H4 (cell line): ENCODE results near the gene TMBIM6. TPM values are rescaled to one million over a fixed set of nuclear protein-coding genes. Genes with fewer than 3 reads are reported as not detected.
"Not testable (repeated sequence)": the region's sequence is repeated elsewhere in the genome, so short reads cannot be mapped to it uniquely, and the experiment has no call there.

Experiments used
- DNase-seq: peaks from one replicate; pipeline ENCODE4 v3.0.0-alpha.2; 2015; ENCODE audit warnings: low spot score
- total RNA-seq: library from RNA; depleted of rRNA; stranded (reverse); fragments of >200 nt; shearing (Covaris generic); gene quantifications from 2 replicates; pipeline ENCODE4 v1.2.3, GENCODE V29; 2014; rRNA removed

The TMBIM6 gene, protein sequence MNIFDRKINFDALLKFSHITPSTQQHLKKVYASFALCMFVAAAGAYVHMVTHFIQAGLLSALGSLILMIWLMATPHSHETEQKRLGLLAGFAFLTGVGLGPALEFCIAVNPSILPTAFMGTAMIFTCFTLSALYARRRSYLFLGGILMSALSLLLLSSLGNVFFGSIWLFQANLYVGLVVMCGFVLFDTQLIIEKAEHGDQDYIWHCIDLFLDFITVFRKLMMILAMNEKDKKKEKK
- total RNA-seq: 554 and 683 TPM in 2 replicates

DNA sequence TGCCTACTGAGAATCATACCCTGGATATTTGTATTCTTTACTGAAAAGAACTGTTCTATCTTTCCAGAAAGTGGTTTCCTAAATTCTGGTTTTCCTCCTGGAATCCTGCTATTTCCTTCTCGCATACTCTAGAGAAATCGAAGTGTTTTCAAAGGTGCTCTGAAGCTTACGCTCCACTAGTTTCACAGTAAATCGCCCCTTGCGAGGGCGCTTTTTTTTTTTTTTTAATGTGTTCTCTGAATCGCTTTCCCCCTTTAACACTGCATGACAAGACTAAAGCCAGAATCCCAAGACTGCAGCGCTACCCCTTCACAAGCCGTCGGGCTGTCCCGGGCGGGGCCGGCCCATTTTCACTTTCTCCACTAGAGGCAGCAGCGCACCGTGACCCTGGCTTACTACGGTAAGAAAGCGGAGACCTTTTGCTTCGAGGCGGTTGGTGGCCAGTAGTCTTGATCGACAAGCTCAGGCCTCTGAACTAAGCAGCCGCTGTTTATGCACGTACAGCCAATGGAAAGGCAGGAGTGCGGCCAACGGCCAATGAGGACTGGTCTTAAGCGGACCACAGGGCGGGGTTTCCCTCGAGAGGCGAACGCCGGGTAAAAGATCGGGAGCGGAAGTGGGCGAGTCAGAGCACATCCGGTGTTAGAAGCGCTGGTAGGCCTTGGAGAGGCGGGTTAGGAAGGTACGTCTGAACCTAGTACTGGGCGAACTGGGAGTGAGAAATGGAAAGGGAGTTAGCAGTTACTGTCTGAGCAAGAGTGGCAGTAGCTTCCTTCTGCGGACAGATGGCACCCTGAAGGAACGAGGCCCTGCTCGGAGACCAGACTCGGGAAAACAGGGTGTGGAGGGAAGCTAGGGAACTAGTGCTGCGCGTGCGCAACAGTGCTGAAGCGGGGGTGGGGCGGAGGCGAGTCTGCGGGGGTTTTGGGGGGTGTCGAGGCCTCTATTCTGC, at the start of gene TMBIM6:
TMBIM6 (plus strand) TSS at position 628 of the 952 bp plus-strand sequence. CDS start 10,937 bp downstream, outside the sequence.
- peak; percentile 100 for DNase-seq

DNA sequence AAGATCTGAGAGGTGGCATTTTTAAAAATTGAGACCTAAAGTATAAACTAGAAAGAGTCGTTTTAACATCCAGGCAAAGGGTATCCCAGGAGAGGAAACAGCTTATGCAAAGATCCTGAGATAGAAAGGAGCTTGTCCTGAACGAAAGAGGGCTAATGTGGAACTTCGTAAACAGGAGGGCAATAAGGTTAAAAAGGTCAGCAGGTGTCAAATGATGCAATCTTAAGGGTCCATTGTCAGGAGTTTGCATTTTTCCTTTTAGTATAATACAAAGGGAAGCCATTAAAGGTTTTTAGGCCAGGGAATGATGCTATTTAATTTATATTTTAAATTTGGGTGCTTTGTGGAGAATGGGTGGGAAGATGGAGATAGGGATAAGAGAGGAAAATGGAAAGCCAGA, 48.5 kb upstream of the TMBIM6 start:
- no peak for DNase-seq

DNA sequence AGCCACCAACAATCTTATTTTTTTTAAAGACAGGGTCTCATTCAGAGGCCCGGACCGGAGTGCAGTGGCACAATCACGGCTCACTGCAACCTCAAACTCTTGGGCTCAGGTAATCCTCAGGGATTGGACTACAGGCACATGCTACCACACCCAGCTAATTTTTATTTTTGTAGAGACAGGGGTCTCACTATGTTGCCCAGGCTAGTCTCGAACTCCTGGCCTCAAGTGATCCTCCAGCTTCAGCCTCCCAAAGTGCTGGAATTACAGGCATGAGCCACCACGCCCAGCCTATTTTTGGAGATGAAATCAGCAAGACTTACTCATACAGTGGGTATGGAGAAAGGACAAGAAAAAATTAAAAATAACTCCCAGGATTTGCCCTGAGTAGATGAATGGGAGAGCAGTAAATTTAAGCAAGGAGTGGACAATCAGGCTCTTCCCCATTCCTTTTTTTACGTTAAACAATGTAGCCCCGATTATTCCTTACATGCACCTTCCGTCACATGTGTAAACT, 47.4 kb upstream of the TMBIM6 start:
- no peak for DNase-seq

DNA sequence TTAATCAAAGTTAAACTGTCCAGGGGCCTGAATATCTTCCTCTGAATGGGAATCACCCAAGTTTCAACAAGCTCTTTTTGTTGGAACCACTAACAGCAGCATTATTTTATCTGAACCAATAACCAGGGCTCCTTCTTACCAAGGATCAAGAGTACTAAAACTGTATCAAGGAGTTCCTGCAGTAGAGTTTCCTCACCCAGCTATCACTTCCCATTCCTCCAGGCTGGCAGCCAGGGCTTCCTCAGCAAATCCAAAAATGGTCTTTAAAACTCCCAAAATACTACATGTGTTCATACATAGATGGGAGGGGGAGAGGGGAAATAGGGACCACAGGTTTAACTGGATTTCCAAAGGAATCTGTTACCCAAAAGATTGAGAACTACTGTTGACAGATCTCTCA, 44.6 kb upstream of the TMBIM6 start:
- no peak for DNase-seq

DNA sequence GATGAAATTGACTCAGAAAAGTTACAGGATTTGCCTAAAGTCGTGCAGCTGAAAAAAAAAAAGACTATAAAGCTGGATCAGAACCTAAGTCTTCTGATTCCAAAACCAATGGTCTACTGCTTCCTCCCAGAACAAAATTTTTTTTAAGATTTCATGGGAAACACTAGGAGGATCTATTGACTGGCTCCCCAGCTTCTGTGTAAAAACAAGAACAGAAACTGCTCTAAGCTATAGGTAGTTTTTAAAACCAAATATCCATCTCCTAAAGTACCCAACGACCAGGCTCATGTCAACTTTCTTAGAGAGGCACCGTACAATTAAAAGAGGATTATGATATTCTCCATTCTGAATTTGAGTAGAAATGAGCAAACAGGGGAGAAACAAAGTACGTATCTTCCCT, 43.5 kb upstream of the TMBIM6 start:
- DNase-seq: no peak

DNA sequence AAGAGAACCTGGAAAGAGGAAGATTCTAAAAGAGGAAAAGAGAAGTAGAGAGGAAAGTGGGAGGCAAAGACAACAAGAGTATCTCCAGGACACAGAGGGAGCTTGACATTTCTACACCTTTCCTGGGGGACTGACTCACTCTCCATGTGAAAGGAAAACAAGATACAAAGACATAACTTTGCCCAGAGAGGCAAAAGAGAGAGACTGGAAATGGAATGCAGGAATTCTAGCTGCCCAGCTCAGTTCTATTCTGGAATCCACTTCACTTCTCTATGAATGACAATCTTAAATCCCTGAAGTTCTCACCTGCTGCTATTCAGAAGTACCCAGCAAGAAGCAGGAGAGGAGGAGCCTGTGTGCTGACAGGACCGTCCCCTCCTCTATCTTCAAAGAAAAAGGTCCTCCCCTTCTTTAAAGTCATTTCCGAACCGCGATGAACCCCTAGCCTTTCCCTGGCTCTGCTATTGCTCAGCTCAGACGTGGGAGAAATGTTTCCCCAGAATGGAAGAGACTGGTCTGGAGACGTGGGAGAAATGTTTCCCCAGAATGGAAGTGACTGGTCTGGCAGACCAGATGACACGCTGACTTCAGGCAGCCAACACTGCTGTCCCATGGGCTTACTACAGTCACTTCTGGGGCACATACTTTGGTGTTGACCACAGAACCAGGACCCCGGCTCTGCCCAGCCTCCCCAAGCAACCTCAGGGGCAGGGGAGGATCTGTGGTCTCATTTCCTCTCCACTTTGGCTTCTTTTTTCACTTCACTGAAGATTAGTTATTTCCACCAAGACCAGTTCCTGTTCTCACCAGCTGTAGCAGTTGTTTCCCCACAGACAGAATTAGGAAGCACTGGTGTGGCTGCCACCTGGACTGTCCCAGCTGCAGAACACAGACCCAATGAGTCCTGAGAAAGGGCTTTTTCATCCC, 42.5 kb upstream of the TMBIM6 start:
- DNase-seq: no peak

DNA sequence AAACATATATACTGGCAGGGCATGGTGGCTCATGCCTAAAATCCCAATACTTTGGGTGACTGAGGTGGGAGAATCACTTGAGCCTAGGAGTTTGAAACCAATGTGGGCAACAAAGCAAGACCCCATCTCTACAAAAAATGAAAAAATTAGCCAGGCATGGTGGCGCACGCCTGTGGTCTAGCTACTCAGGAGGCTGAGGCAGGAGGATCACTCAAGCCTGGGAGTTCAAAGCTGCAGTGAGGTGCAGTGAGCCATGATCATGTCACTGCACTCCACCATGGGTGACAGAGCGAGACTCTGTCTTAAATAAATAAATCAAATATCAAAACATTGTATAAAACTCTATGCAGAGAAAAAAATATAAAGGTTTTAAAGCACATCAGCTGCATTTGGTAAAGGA, 39.3 kb upstream of the TMBIM6 start:
- no peak for DNase-seq

DNA sequence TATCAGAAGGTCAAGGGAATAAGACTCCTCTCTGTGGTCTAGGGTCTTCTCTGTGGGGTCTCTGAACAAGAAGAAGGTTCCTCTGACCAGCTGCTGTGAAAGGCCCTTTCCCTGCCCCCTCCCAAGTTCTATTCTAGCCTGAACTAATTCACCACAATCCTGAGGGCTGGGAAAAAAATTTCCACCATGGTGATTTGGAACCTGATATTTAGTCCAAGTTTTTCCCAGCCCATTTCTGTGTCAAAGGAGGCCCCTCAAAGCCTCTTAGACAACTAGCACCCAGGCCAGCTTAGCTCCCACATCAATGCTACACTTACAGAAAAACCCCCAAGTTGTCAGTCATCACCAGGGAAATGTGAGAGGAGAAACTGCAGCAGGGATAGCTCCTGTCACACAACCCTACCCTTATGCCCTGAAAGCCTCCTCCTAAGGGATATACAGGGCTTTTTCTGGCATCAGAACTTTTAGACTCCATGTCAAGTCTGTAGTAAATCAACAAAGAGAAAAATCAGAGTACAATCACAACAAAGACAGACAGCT, 38.6 kb upstream of the TMBIM6 start:
- DNase-seq: no peak

DNA sequence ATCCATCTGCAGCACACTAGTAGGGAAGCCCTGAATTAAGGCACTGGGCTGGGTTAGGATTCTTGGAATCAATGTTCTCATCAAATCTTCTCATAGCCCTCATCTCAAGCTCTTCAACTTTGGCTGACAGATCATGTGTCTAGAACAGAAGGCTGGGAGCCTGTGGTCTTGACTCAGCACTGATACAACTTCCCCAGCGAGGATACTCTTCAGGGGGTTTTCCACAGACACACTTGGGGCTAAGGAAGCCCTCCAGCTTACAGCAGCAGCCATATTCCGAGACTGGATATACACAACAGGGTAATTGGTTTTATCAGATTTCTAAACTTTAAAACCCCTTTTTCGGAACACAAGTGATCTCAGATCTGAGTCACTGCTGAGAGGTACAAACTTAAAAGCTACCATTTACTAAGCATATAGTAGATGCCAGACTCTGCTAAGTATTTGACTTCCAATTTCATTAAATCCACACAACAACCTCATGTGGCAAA, 37.7 kb upstream of the TMBIM6 start:
- DNase-seq: no peak

DNA sequence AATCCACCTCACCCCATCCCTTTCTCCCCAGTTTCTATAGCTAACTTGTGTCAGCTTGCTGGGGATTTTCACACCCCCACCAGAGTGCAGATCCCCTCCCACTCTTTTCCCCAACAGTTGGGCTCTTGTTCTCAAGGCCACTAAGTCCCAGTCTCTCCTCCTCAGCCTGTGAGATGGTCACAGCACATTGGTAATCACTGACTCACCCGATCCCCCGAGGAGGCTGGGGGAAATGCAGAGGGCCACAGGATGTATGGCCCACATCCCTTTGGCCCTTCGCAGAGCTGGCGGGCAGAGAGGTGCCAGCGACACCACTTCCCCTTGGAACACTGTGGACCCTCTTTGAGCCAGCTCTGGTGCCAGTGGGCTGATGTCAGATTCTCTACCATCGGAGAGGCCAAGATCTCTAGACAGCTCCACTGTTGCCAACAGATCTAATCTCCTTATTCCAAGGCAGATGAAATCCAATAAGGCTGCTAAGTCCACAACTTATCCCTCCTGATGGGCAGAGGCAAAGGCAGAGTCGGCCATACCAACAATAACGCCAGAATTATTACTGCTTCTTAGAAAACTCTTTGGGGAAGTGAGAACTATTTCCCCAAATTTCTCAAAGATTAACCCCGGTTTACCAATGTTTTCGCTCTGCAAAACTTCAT, 35.8 kb upstream of the TMBIM6 start:
- DNase-seq: peak; percentile 53

DNA sequence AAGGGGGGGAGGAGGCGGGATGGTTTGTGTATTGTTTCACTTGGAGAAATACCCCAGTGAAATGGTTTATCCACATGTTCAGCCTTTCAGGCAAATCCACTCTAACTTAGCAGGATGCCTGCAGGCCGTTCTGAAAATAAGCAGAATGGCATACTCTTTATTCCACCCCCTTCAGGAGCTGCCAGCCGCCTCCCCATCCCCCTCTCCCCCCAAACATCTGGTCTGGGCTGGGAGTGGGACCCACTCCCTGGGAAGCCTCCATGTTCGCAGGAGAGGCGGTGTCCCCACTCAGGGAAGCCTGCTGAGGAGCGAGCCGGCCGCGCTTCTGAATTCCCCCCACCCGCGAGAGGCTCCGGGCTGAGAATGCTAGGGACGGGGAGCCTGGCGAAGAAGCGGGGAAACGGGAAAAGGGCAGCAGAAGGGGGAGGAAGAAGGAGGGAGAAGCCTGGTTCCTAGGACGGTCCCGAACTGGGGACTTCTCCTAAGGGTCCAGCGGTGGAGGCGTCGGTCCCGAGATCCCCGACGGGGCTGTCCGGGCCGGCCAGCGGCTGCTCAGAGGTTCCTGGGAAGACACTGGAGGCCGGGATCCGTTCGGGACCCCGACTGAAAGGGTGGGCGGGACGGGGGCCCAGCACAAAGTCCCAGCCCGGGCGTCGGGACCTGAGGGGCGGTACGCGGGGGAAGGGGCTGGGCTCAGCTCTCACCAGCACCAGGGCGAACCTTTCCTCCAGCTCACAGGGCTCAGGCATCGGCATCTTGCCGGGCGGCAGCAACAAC, 34.8 kb upstream of the TMBIM6 start:
- DNase-seq: peak; percentile 22

DNA sequence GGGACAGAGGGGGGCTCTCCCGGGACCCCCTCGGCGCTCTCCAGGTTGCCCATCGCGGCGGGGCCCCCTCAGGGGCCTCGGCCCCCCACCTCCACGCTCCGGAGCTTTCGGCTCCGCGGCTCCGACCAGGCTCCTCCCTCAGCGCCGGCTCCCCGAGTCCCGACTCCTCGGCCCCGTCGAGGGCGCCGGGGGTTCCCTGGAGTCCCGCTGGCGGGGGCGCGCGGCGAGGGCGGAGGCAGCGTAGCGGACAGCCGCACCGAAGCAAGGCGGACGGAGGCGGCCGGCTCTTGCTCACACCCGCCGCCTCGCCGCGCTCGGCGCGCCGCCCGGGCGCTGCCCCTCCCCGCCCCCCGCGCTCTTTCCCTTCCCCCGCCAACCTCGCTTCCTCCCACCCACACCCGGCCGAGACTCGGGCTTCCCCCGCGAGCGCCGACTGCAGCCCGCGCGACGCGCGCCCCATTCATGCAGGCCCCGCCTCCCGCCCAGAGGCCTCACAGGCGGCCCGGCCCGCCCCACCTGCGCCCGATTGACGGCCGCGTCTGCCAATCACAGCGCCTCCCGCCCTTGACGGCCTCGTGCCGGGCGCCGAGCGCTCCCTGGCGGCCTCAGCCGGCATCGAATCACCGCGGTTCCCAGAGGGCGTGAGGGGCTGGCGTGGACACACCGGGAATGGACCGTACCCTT, 34.1 kb upstream of the TMBIM6 start, which contains the start of gene FMNL3:
FMNL3 (minus strand) TSS at position 278 of the 684 bp plus-strand sequence; CDS start at position 53, 225 bp downstream.
- DNase-seq: peak; percentile 89

DNA sequence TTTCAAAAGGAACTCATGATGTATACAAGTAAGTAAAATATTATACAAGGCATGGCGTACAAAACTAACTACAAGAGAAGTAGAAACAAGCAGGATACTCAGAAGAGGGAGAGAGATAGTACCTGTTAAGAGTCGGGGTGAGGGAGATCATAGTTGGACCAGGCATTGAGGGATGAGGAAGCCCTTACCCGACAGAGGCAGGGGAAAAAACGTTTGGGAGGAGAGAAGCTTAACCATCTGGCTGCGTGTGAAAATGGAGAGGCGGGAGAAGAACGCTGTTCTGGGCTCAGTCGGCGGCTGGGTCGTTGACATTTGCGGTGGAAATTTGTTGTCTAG, 33.6 kb upstream of the TMBIM6 start:
- no peak for DNase-seq

DNA sequence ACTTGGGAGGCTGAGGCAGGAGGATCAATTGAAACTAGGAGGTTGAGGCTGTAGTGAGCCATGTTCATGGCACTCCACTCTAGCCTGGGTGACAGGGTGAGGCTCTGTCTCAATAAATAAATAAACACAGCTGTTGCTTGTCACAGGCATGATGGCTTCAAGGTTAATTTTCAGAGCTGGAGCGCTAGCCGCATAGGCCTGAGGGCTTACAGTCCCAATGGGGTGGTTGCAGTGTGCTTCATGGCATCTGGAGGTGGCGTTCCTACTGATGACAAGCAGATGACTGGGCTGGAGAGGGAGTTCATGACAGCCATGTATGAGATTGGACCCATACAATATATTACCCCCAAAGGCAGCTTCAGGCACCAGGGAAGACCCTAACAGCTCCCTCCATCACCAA, 32.5 kb upstream of the TMBIM6 start:
- DNase-seq: no peak

DNA sequence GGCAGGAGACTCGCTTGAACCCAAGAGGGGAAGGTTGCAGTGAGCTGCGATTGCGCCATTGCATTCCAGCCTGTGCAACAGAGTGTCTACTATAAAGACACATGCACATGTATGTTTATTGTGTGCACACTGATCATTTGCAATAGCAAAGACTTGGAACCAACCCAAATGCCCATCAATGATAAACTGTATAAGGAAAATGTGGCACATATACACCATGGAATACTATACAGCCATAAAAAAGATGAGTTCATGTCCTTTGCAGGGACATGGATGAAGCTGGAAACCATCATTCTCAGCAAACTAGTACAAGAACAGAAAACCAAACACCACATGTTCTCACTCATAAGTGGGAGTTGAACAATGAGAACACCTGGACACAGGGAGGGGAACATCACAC, 27.4 kb upstream of the TMBIM6 start:
- DNase-seq: not testable (repeated sequence)

DNA sequence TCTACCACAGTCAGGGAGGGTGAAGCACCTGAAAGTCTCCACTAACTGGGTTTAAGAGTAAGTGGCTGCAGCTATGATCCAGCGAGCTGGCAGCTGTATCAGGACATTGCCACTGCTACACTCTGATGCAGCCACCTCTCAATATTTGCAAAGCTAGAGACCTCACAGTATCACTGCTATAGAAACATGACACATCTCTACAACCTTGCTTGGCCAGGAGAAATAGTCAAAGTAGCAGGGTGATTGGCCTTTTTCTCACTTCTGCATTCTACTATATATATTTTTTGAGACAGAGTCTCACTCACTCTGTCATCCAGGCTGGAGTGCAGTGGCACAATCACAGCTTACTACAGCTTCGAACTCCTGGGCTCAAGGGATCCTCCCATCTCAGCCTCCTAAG, 24.8 kb upstream of the TMBIM6 start:
- DNase-seq: no peak

DNA sequence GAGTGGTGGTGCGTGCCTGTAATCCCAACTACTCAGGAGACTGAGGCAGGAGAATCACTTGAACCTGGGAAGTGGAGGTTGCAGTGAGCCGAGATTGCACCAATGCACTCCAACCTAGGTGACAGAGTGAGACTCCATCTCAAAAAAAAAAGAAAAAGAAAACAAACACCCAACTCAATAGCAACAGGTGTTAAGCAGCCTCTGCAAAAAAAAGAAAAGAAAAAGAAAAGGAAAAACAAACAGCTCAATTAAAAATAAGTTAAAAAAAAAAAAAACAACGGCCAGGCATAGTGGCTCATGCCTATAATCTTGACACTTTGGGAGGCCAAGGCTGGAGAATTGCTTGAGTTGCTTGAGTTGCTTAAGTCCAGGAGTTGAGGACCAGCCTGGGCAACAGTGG, 23.6 kb upstream of the TMBIM6 start:
- not testable (repeated sequence) for DNase-seq

DNA sequence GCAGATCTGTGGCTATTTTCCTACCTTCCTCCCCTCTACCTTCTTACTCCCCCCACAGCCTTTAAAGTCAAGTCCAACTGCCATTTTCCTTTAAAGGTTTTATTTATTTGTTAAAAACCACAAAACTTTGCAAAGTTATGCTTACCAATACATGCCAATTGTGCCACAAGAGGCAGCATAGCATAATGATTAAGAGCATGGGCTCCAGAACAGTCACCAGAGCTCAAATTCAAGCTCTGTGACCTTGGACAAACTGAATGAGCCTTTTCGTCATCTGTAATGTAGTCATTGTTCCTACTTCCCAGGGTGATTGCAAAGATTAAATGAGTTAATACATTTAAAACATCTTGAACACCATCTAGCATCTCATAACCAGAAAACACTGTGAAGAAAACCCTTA, 21.1 kb upstream of the TMBIM6 start:
- no peak for DNase-seq

DNA sequence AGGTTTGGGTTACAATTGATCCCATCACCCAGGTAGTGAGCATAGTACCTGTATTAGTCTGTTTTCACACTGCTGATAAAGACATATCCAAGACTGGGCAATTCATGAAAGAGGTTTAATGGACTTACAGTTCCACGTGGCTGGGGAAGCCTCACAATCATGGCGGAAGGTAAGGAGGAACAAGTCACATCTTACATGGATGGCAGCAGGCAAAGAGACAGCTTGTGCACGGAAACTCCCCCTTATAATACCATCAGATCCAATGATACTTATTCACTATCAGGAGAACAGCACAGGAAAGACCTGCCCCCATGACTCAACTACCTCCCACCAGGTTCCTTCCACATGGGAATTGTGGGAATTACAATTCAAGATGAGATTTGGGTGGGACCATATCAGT, 20.0 kb upstream of the TMBIM6 start:
- not testable (repeated sequence) for DNase-seq
